SK-N-SH treated with all-trans-retinoic acid at 6 μM for 48 hours (cell line): Measurements from ENCODE around the gene PIK3C2B.

Experiments used
- ATAC-seq: fragments of 200-7000 bp; cut with Tn5 transposase; 3 replicates; pipeline ENCODE4 v1.9.1; 2020; ENCODE audit warnings: mild to moderate bottlenecking, moderate library complexity
- ARNTL ChIP-seq: fragments of 450-650 bp; formaldehyde crosslinking; IDR thresholded peaks from 2 replicates; pipeline ENCODE4 v1.5.0; 2020; ENCODE audit warnings: low read depth, mild to moderate bottlenecking, moderate library complexity, borderline replicate concordance
- BACH2 ChIP-seq: fragments of 250-450 bp; sonication (Bioruptor Pico); IDR thresholded peaks from 2 replicates; pipeline ENCODE4 v1.9.0; 2021; ENCODE audit warnings: mild to moderate bottlenecking, borderline replicate concordance
- CSDC2 ChIP-seq: fragments of 250-450 bp; sonication (Bioruptor Pico); IDR thresholded peaks from 2 replicates; pipeline ENCODE4 v1.5.0; 2020; ENCODE audit warnings: mild to moderate bottlenecking, moderate library complexity
- CSRNP3 ChIP-seq: fragments of 250-450 bp; sonication (Bioruptor Pico); IDR thresholded peaks from 2 replicates; pipeline ENCODE4 v1.5.1; 2021; ENCODE audit warnings: mild to moderate bottlenecking, moderate library complexity
- ESRRG ChIP-seq: fragments of 250-450 bp; sonication (Bioruptor Pico); IDR thresholded peaks from 2 replicates; pipeline ENCODE4 v1.6.1; 2021; ENCODE audit warnings: mild to moderate bottlenecking
- GLIS3 ChIP-seq: fragments of 250-450 bp; sonication (Bioruptor Pico); IDR thresholded peaks from 2 replicates; pipeline ENCODE4 v1.5.0; 2020; ENCODE audit warnings: mild to moderate bottlenecking, moderate library complexity
- ISL1 ChIP-seq: fragments of 250-450 bp; sonication (Bioruptor Pico); IDR thresholded peaks from 2 replicates; pipeline ENCODE4 v2.1.2; 2022; ENCODE audit warnings: mild to moderate bottlenecking, moderate library complexity
- POU6F1 ChIP-seq: fragments of 250-450 bp; sonication (Bioruptor Pico); IDR thresholded peaks from 2 replicates; pipeline ENCODE4 v1.8.0; 2021; ENCODE audit warnings: low read depth, mild to moderate bottlenecking, moderate library complexity, borderline replicate concordance
- PPARA ChIP-seq: fragments of 250-450 bp; sonication (Bioruptor Pico); IDR thresholded peaks from 2 replicates; pipeline ENCODE4 v1.5.0; 2020; ENCODE audit warnings: mild to moderate bottlenecking, borderline replicate concordance
- RARB ChIP-seq: fragments of 250-450 bp; sonication (Bioruptor Pico); IDR thresholded peaks from 2 replicates; pipeline ENCODE4 v1.8.0; 2021; ENCODE audit warnings: mild to moderate bottlenecking, moderate library complexity
- SNAI2 ChIP-seq: fragments of 250-450 bp; sonication (Bioruptor Pico); IDR thresholded peaks from 2 replicates; pipeline ENCODE4 v1.5.0; 2020; ENCODE audit warnings: mild to moderate bottlenecking, moderate library complexity
- TCF4 ChIP-seq: fragments of 250-450 bp; sonication (Bioruptor Pico); IDR thresholded peaks from 2 replicates; pipeline ENCODE4 v1.8.0; 2021; ENCODE audit warnings: mild to moderate bottlenecking, moderate library complexity, borderline replicate concordance
- TOX ChIP-seq: fragments of 250-450 bp; sonication (Bioruptor Pico); IDR thresholded peaks from 2 replicates; pipeline ENCODE4 v1.8.0; 2021; ENCODE audit warnings: mild to moderate bottlenecking, moderate library complexity, borderline replicate concordance
- TSHZ2 ChIP-seq: fragments of 250-450 bp; sonication (Bioruptor Pico); IDR thresholded peaks from 2 replicates; pipeline ENCODE4 v1.5.0; 2020; ENCODE audit warnings: mild to moderate bottlenecking, moderate library complexity
- ZC3H10 ChIP-seq: fragments of 250-450 bp; sonication (Bioruptor Pico); IDR thresholded peaks from 2 replicates; pipeline ENCODE4 v1.5.1; 2021; ENCODE audit warnings: mild to moderate bottlenecking, moderate library complexity
- ZFP3 ChIP-seq: fragments of 250-450 bp; sonication (Bioruptor Pico); IDR thresholded peaks from 2 replicates; pipeline ENCODE4 v1.5.0; 2020; ENCODE audit warnings: mild to moderate bottlenecking, moderate library complexity
- ZFP30 ChIP-seq: fragments of 450-650 bp; formaldehyde crosslinking; IDR thresholded peaks from 2 replicates; pipeline ENCODE4 v1.5.0; 2022; ENCODE audit warnings: mild to moderate bottlenecking, moderate library complexity
- ZNF565 ChIP-seq: fragments of 450-650 bp; formaldehyde crosslinking; conservative IDR thresholded peaks from 2 replicates; pipeline ENCODE4 v1.5.0; 2020; ENCODE audit warnings: low read depth, mild to moderate bottlenecking, moderate library complexity
- ZNF70 ChIP-seq: fragments of 450-650 bp; formaldehyde crosslinking; IDR thresholded peaks from 2 replicates; pipeline ENCODE4 v1.5.0; 2020; ENCODE audit warnings: mild to moderate bottlenecking, moderate library complexity
- ZNF8 ChIP-seq: fragments of 450-650 bp; formaldehyde crosslinking; IDR thresholded peaks from 2 replicates; pipeline ENCODE4 v1.5.0; 2020; ENCODE audit warnings: mild to moderate bottlenecking, moderate library complexity
- TF ChIP-seq, protein P1 (sequence below): fragments of 250-450 bp; sonication (Bioruptor Pico); IDR thresholded peaks from 2 replicates; pipeline ENCODE4 v1.5.1; 2020; ENCODE audit warnings: low read depth, mild to moderate bottlenecking, moderate library complexity

The PIK3C2B gene

DNA sequence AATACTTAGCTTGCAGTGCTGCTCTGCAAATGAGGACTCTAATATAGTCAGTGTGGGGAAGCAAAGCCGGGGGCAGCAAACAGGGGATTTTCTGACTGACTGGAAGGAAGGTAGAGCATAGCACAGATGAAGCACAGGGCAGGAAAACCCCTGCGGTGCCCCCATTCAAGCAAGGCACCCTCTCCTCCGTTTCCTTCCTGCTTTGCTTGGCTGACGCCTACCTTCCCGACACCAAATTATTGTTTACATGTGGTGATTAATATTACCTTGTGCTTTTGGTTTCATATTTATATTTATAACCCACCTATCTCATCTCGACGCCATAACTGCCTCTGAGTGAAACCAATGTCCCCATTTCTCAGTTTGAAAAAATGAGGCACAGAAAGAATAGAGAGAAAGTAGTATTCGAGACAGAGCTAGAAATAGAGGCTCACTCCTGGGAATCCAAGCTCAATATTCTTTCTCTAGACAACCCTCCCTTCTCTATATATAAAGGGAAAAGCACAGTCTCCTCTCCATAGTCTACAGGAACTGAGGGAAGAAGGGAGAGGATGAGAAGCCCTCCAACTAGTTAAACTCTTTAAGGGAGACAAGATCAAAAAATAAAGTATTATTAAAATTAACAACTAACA, 41.3 kb downstream of the PIK3C2B start:
- TF ChIP-seq, protein P1, sequence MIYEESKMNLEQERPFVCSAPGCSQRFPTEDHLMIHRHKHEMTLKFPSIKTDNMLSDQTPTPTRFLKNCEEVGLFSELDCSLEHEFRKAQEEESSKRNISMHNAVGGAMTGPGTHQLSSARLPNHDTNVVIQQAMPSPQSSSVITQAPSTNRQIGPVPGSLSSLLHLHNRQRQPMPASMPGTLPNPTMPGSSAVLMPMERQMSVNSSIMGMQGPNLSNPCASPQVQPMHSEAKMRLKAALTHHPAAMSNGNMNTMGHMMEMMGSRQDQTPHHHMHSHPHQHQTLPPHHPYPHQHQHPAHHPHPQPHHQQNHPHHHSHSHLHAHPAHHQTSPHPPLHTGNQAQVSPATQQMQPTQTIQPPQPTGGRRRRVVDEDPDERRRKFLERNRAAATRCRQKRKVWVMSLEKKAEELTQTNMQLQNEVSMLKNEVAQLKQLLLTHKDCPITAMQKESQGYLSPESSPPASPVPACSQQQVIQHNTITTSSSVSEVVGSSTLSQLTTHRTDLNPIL (CRISPR knock-in tag), result no peak
- no peak for TF ChIP-seq CSDC2 (CRISPR knock-in tag)
- no peak for TF ChIP-seq TCF4 (CRISPR knock-in tag)
- no peak for TF ChIP-seq ZNF565
- TF ChIP-seq GLIS3 (CRISPR knock-in tag), result no peak
- TF ChIP-seq SNAI2, result no peak
- TF ChIP-seq ISL1 (CRISPR knock-in tag), result no peak
- no peak for TF ChIP-seq ZFP3 (CRISPR knock-in tag)
- TF ChIP-seq ESRRG (CRISPR knock-in tag), result no peak
- no peak for TF ChIP-seq CSRNP3 (CRISPR knock-in tag)
- TF ChIP-seq TOX, result no peak
- no peak for TF ChIP-seq ZNF70 (CRISPR knock-in tag)
- no peak for TF ChIP-seq ZC3H10
- TF ChIP-seq PPARA, result no peak
- TF ChIP-seq ZFP30 (CRISPR knock-in tag), result no peak
- TF ChIP-seq BACH2 (CRISPR knock-in tag), result no peak
- no peak for TF ChIP-seq TSHZ2 (CRISPR knock-in tag)
- ATAC-seq, result no peak

DNA sequence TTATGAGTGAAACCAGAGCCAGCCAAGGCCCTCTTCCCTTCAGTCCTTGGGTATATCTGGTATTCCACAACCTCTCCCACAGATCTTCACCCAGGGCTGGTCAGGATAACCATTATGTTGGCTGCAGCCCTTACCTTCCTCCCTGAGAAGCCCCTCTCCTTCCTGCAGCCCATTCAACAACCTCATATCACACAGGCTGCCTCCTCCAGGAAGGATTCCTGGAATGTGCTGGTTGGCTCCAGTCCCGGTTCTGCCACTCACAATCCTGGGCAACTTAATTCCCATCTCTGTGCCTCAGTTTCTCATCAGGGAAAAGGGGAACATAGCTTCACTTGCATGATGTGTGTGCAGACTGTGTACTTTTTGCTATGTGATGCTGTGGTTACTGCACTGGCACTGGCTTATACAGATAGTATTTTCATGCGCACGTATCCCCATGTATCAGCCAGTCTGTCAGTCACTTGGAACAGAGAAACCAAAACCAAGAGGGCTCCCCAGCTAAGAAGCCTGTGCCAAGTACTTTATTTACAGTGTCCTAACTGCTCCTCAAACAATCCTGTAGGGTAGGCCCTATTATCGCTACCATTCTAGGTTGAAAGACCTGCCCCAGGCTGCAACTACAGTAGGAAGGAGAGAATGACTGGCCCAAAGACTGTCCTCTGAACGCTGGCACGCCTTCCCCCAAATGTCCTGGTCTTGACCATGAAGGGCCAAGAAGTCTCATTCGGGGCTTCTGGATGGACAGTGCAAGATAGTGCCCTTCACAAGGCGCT, 43.1 kb downstream of the PIK3C2B start:
- TF ChIP-seq SNAI2, result no peak
- no peak for TF ChIP-seq ZNF8
- TF ChIP-seq ZFP3 (CRISPR knock-in tag), result no peak
- no peak for TF ChIP-seq BACH2 (CRISPR knock-in tag)
- TF ChIP-seq ZNF70 (CRISPR knock-in tag), result no peak
- no peak for TF ChIP-seq ISL1 (CRISPR knock-in tag)
- no peak for TF ChIP-seq RARB (CRISPR knock-in tag)
- no peak for TF ChIP-seq ARNTL (CRISPR knock-in tag)
- TF ChIP-seq, protein P1 (CRISPR knock-in tag), result no peak
- ATAC-seq, result no peak

DNA sequence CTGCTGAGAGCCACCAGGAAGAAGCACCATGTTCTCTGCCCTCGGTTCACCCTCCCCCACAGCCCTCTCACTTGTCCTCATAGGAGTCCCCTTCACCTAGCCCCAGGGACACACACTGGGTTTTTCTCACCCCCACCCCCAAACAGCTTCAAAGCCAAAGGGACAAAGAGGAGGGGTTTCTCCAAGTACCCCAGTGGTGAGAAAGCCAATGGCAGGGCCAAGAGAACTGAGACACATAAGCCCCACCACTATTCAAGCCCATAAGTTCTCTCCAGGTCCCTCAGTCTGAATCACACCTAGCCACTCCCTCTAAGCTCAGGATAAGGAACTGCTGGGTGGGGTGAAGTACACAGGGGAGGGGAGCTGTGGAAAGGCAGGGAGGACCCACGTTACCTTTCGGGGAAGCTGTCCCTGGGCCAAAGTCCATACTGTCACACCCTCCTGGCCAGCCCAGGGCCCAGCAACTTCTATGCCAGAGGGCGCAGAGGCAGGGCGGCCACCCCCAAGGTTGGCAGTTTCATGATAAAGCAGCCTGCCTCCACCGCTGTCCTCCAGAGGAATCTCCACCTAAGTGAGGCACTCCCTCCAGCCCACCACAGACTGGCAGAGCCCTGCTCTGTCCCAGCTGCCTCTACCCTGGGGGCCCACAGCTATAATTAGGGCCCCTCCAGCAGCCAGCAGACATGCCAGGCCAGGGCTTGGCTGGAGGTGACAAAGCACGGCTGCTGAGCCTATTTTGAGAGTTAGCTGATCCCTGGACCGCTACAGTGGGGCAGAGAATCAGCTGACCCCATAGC, 43.9 kb downstream of the PIK3C2B start:
- no peak for ATAC-seq
- TF ChIP-seq ZNF70 (CRISPR knock-in tag) (no peak), TSHZ2 (CRISPR knock-in tag) (no peak), POU6F1 (CRISPR knock-in tag) (no peak)
